GM12878 (cell line): ENCODE measurements around the gene RALGPS1. TPM values are rescaled to one million over a fixed set of nuclear protein-coding genes. Genes with fewer than 3 reads are reported as not detected.

ENCODE experiments used
- ATAC-seq: fragments of 200-7000 bp; cut with Tn5 transposase; 3 replicates; pipeline ENCODE4 v1.9.1; 2020; ENCODE audit warnings: mild to moderate bottlenecking, moderate library complexity
- BruUV-seq: library from RNA; stranded (reverse); fragments of 400-500 nt; replicated peaks from 2 replicates; lab custom pipeline; 2021; lab: Mats Ljungman, UMichigan
- CTCF ChIA-PET: fragments of 300-600 bp; sonication (Branson Sonifier 250); formaldehyde crosslinking; extraction: SDS; loops from one replicate; lab custom pipeline; 2021; ENCODE audit warnings: inconsistent platforms; lab: Yijun Ruan, JAX
- POLR2A ChIA-PET: fragments of 350-600 bp; formaldehyde crosslinking; extraction: SDS; loops from one replicate; lab custom pipeline; 2021; ENCODE audit warnings: inconsistent platforms; lab: Charles Lee
- RAD21 ChIA-PET: fragments of 300-600 bp; sonication (Branson Sonifier 250); formaldehyde crosslinking; loops from one replicate; lab custom pipeline; 2023; ENCODE audit warnings: antibody characterized with exemption; ENCODE audit not compliant: unreplicated experiment; lab: Charles Lee
- SMC1A ChIA-PET: fragments of 300-600 bp; sonication (Branson Sonifier 250); formaldehyde crosslinking; loops from one replicate; lab custom pipeline; 2023; ENCODE audit not compliant: unreplicated experiment, uncharacterized antibody; lab: Charles Lee
- DNase-seq: peaks from one replicate; pipeline ENCODE4 v3.0.0-alpha.2; 2011; ENCODE audit warnings: low read depth, low spot score
- FAIRE-seq: peaks from 3 replicates; lab custom pipeline; 2011; peaks lifted over from hg19 to GRCh38; lab: Jason Lieb, UNC
- H2AFZ ChIP-seq: 2 replicates; pipeline ENCODE4 v1.6.0; 2011; ENCODE audit warnings: low read depth, low read length, control low read depth; ENCODE audit not compliant: control insufficient read depth
- H3K27ac ChIP-seq: 2 replicates; pipeline ENCODE4 v1.5.1; 2011; ENCODE audit warnings: control low read depth; ENCODE audit not compliant: control insufficient read depth, insufficient read depth
- H3K27me3 ChIP-seq, 2 experiments: replicated peaks in 1 of 2; 2 replicates each; pipeline versions ENCODE4 v1.6.0 to v1.6.1; 2011; ENCODE audit warnings: low read length in 1 of 2; ENCODE audit not compliant: control insufficient read depth in 2 of 2, insufficient read depth in 2 of 2
- H3K36me3 ChIP-seq, 2 experiments: 2 replicates each; pipeline ENCODE4 v1.5.1; 2011; ENCODE audit warnings: low read length in 1 of 2; ENCODE audit not compliant: control insufficient read depth in 2 of 2, insufficient read depth in 2 of 2
- H3K4me1 ChIP-seq: 2 replicates; pipeline ENCODE4 v1.6.1; 2011; ENCODE audit warnings: mild to moderate bottlenecking, low read length, moderate library complexity, mixed read lengths; ENCODE audit not compliant: control insufficient read depth, insufficient read depth
- H3K4me2 ChIP-seq: 2 replicates; pipeline ENCODE4 v1.6.0; 2011; ENCODE audit warnings: control low read depth; ENCODE audit not compliant: control insufficient read depth, insufficient read depth
- H3K4me3 ChIP-seq: fragments of 200-600 bp; sonication (generic); 2 replicates; pipeline ENCODE4 v1.5.1; 2016
- H3K79me2 ChIP-seq: 2 replicates; pipeline ENCODE4 v1.6.0; 2011; ENCODE audit warnings: low read length; ENCODE audit not compliant: control insufficient read depth, insufficient read depth
- H3K9ac ChIP-seq: 2 replicates; pipeline ENCODE4 v1.8.0; 2011; ENCODE audit warnings: low read length, control low read depth, mixed read lengths; ENCODE audit not compliant: control insufficient read depth, insufficient read depth
- H3K9me3 ChIP-seq: replicated peaks from 3 replicates; pipeline ENCODE4 v1.5.1; 2011; ENCODE audit warnings: mild to moderate bottlenecking, low read length; ENCODE audit not compliant: control insufficient read depth, insufficient read depth
- H4K20me1 ChIP-seq: 2 replicates; pipeline ENCODE4 v1.6.0; 2011; ENCODE audit not compliant: control insufficient read depth, insufficient read depth
- BMI1 ChIP-seq: fragments of 450-650 bp; IDR thresholded peaks from 2 replicates; pipeline ENCODE4 v1.6.1; 2016; ENCODE audit warnings: mild to moderate bottlenecking, moderate library complexity, borderline replicate concordance
- CHD1 ChIP-seq: IDR thresholded peaks from 2 replicates; pipeline ENCODE4 v1.6.1; 2012; ENCODE audit warnings: low read depth, low read length, improper control_type of control experiment
- ETV6 ChIP-seq, 2 experiments: fragments of 450-650 bp in 1 of 2; IDR thresholded peaks in 1 of 2; conservative IDR thresholded peaks in 1 of 2; 2 replicates each; pipeline ENCODE4 v1.6.1; 2014; ENCODE audit warnings: antibody characterized with exemption in 1 of 2, borderline replicate concordance in 1 of 2, low read depth in 1 of 2, mild to moderate bottlenecking in 1 of 2, moderate library complexity in 1 of 2
- MXI1 ChIP-seq: fragments of 150-350 bp; IDR thresholded peaks from 2 replicates; pipeline ENCODE4 v1.6.1; 2011; ENCODE audit warnings: low read depth, mild to moderate bottlenecking, inconsistent platforms, low read length, improper control_type of control experiment
- MYB ChIP-seq: fragments of 150-350 bp; IDR thresholded peaks from 2 replicates; pipeline ENCODE4 v1.6.1; 2014; ENCODE audit warnings: mild to moderate bottlenecking, low read depth, low read length, borderline replicate concordance
- NFYB ChIP-seq: IDR thresholded peaks from 2 replicates; pipeline ENCODE4 v1.6.1; 2011; ENCODE audit warnings: low read depth, mild to moderate bottlenecking, low read length, improper control_type of control experiment, moderate library complexity; ENCODE audit not compliant: insufficient read depth
- SUPT20H ChIP-seq: IDR thresholded peaks from 2 replicates; pipeline ENCODE4 v1.6.1; 2011; ENCODE audit warnings: low read depth, mild to moderate bottlenecking, low read length, moderate library complexity, borderline replicate concordance; ENCODE audit not compliant: control insufficient read depth
- WGBS: methylation state at CpG from one replicate; pipeline ENCODE4 v1.1.6; 2016; ENCODE audit warnings: low lambda C conversion rate; ENCODE audit not compliant: insufficient replicate concordance, insufficient coverage; ENCODE audit errors: missing lambda C conversion rate; 5-methylcytosine and 5-hydroxymethylcytosine counted together
- in situ Hi-C: fragments of 300-500 bp; cut with MboI; formaldehyde crosslinking; loops from 9 replicates; pipeline ENCODE4 v1.14.3; 2018; ENCODE audit warnings: mixed read lengths
- intact Hi-C: fragments of 100-400 bp; cut with micrococcal nuclease; formaldehyde crosslinking; loops from one replicate; pipeline ENCODE4 v1.14.2; 2022; ENCODE audit not compliant: unreplicated experiment
- polyA plus RNA-seq, 11 experiments: library from polyadenylated mRNA; depleted of rRNA in 4 of 11; unstranded in 6 of 11; stranded (reverse) in 5 of 11; fragments of >200 nt; fragmentation: Nextera tagmentation in 4 of 11; fragmentation: Illumina TruSeq in 1 of 11; extraction: Ambion mirVana in 4 of 11; extraction: Trizol in 1 of 11; gene quantifications; 1 replicate in 1 of 11; 2 replicates in 10 of 11; pipeline versions ENCODE4 v1.2.1 to v1.2.3, GENCODE V29; 2011 to 2016; ENCODE audit warnings: inconsistent platforms in 2 of 11, missing spikeins in 2 of 11, low read depth in 1 of 11
- total RNA-seq, 4 experiments: library from RNA; depleted of rRNA in 3 of 4; stranded (reverse); fragments of >200 nt in 3 of 4; fragmentation: Illumina TruSeq in 1 of 4; extraction: Trizol in 1 of 4; gene quantifications; 2 replicates each; pipeline versions ENCODE4 v1.2.1 to v1.2.3, GENCODE V29; 2013 to 2021
- TF ChIP-seq, protein P1 (sequence below): fragments of 150-350 bp; IDR thresholded peaks from 2 replicates; pipeline ENCODE4 v1.6.1; 2016; ENCODE audit warnings: low read depth, low read length

The RALGPS1 gene
- total and polyA plus RNA-seq, 10 of the 15 experiments (the other 5 are each of a cell fraction or from before 2014, with no cell fraction given), result 0.13 to 5.6 (median 2.7) TPM

DNA sequence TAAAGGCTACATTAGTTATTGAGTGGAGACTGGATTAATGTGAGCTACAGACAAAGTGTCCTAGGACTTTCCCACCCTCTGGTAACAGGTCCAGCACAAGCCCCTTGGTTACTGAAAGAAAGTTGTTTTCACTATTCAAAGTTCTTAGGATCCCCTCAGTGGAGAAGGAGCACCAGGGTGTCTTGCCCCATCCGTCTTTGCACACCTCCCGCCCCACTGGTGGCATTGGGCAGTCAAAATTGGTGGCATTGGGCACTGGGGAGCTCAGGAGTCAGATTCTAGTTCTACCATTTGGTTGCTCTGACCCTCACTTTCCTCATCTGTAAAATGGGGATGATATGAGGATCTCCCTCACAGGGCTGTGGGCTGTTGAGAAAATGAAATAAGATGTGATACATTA lies 210.2 kb downstream of the RALGPS1 start (continued):
- TF ChIP-seq, protein P1, sequence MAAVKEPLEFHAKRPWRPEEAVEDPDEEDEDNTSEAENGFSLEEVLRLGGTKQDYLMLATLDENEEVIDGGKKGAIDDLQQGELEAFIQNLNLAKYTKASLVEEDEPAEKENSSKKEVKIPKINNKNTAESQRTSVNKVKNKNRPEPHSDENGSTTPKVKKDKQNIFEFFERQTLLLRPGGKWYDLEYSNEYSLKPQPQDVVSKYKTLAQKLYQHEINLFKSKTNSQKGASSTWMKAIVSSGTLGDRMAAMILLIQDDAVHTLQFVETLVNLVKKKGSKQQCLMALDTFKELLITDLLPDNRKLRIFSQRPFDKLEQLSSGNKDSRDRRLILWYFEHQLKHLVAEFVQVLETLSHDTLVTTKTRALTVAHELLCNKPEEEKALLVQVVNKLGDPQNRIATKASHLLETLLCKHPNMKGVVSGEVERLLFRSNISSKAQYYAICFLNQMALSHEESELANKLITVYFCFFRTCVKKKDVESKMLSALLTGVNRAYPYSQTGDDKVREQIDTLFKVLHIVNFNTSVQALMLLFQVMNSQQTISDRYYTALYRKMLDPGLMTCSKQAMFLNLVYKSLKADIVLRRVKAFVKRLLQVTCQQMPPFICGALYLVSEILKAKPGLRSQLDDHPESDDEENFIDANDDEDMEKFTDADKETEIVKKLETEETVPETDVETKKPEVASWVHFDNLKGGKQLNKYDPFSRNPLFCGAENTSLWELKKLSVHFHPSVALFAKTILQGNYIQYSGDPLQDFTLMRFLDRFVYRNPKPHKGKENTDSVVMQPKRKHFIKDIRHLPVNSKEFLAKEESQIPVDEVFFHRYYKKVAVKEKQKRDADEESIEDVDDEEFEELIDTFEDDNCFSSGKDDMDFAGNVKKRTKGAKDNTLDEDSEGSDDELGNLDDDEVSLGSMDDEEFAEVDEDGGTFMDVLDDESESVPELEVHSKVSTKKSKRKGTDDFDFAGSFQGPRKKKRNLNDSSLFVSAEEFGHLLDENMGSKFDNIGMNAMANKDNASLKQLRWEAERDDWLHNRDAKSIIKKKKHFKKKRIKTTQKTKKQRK, result no peak
- TF ChIP-seq NFYB (no peak), BMI1 (no peak), SUPT20H (no peak), CHD1 (no peak), MYB (no peak)

- FAIRE-seq (no peak), DNase-seq (no peak), ATAC-seq (no peak)
- Histone ChIP-seq H3K36me3 (no peaks in the 10 kb centered on the region), H3K9ac (no peak overlapping the region), H3K79me2 (no peaks in the 10 kb centered on the region), H3K4me2 (no peak overlapping the region), H3K9me3 (no peaks in the 10 kb centered on the region), H4K20me1 (no peaks in the 10 kb centered on the region), H2AFZ (no peak overlapping the region), H3K27me3 (no peaks in the 10 kb centered on the region), H3K4me3 (no peak overlapping the region), H3K27ac (no peak overlapping the region), H3K4me1 (peaks cover 4% of the 10 kb centered on the region; the same call in 1 of the 2 replicates)
- POLR2A ChIA-PET, result interaction anchor here (0.9 kb wide), 1 partner anchor 10 kb away, joined by 3 read pairs; no protein-coding TSS in a partner anchor
- intact Hi-C loops, result no loop called here
- in situ Hi-C loops, result no loop called here
- TF ChIP-seq ETV6 (conservative IDR thresholded peaks at IDR 0.05 in 1 of 2, IDR thresholded peaks at IDR 0.05 in 1 of 2; ENCODE audit: borderline replicate concordance in 1 of 2, low read depth in 1 of 2) (no peak), MXI1 (no peak)
- SMC1A ChIA-PET, result no interaction called here
- no TSS peak for BruUV-seq
- CTCF ChIA-PET, result interaction anchor here (0.8 kb wide), 1 partner anchor 162 kb away, joined by 3 read pairs; no protein-coding TSS in a partner anchor
- 92% methylated on average over 1 of the region's 1 CpG for WGBS
- RAD21 ChIA-PET, result no interaction called here
Measured at GRCh38 chr9:127126971-127127370, 212.4 kb downstream of the RALGPS1 start.
